NCI-H748 (cell line): ENCODE data around the gene SLC8A3.
A peak's percentile ranks its signal among the peaks of the same experiment; 100 is the strongest.

Experiments used
- DNase-seq: peaks from one replicate; lab custom pipeline; 2025; ENCODE audit not compliant: unreplicated experiment; lab: John Stamatoyannopoulos, UW

Gene SLC8A3

DNA sequence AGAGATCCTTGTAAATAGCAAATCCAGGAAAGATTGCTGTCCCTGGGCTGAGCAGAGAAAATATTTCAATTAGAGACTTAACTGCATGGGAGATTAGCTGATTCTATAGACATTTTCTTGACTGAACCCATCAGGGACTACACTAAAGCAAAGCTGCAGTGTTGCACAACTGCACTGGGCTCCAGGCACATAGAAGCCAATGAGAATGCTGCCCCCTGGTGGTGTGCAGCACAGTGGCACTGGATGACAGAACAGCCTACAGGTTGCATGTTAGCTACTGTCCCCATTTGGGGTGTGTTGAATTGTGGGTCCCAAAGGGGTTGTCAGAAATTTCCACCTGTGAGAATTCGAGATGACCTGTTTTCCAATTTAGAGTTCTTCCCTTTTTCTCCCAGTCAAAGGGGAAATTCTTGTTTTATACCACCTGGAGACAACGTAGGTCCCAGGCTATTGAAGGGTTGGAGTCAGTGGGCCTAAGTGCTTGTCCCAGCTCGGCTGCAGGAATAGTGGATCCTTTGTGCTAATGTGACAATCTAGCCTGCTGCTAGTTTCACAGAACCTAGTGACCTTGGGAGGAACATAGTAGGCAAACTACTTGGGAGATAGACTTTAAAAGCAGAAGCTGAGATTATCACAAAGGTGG is 114.7 kb downstream of the SLC8A3 start:
- DNase-seq, result peak; percentile 58

DNA sequence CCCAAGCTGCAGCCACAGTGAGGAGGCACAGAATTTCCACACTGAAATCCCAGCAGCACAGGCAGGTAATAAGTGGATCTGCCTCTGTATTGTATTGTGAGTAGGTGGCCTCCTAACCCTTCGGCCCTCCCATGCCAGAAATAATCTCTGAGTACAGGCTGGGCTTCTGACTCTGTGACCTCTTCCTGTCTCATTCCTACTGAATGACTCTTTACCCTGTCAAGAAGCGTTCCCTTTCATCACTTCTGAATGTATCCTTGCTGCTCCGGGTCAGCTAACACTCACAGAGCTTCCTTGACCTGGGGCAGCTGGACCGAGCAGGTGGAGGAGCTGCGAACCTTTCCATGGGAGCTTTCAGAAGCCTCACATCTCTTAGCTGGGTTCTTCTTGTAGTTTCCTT is 119.6 kb downstream of the SLC8A3 start:
- DNase-seq, result no peak

DNA sequence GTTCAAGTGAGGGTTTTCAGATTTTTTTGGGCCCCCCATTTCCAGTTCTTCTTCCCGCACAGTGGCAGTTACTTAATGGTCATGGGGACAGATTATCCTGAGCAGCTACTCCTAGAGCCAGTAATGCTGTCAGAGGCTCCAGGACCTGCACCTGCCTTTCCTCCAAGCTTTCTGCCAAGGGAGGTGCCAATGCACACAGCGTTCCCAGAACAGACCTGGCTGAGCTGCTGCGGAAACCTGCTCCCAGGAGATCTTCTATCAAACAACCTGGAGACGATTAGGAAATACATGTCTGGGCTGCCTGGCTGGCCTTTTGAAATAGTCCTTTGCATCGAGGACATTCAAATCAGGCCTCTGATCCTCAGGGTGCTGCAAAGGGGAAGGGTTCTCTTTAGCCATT is 120.9 kb downstream of the SLC8A3 start:
- DNase-seq, result no peak

DNA sequence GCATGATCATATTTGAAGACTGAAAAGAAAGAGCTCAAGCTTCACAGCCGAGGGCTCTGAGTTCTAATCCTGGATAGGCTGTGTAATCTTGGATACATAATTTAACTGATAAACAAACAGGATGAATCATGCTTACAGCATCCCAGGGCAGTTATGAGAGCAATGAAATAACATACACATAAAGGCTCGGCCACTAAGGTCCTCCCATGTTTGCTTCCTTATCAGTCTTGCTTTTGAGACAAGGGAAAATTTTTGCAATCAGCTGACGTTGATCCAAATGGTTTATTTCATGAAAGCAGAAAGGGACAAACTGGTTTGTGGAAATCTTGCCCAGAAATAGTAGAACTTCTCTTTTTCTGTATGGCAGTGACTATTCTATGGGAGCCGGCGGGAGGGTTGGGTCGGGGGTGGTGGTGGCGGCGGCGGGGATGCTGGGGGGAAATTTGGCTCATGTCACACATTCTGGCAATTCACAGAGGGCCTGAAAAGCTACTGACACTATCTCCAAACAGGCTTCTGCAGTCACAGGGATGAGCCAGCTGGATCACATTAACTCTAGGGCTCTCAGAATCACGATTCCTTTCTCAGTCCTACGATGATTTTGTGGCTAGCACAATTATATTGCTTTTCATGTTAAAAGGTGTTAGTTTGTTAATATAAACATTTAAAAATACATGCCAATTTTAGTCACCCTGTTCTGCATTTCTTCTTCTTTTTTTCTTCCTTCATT is 124.5 kb downstream of the SLC8A3 start:
- DNase-seq, result no peak

DNA sequence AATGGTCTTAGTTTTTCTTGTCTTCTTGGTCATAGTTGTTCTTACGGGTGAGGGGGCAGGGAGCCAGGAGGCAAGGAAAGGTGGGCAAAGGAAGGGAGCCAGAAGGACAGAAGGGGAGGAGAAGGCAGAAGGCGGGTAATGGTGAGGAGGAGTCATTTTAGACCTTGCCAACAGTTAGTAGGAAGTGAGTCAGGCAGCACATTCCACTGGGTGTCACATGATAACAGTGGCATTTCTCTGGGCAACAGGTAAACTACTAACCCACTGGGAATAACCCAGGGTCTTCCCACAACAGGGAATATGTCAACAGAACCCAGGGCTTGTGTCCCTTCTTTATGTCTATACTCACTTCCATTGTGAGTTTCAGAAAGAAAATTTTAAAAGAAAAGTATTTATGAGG is 127.6 kb downstream of the SLC8A3 start:
- DNase-seq, result no peak

DNA sequence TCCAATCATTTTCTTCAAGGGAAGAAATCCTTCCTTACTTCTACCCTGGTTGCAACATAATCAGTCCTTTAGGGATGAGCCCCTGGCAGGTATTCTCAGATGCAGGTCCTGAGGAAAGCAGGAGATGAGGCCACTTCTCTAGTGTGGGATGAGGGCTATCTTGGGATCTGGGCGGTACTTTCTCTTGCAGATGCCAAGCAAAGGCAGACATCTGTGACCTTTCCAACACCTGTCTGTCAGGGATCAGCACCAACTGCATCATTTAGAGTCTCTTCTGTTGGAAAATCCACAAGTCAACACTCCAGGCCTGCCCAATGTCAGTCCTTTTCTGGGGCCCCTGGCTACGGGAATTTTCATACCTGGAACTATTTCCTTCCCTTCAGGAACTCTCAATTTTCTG is 129.2 kb downstream of the SLC8A3 start:
- no peak for DNase-seq

DNA sequence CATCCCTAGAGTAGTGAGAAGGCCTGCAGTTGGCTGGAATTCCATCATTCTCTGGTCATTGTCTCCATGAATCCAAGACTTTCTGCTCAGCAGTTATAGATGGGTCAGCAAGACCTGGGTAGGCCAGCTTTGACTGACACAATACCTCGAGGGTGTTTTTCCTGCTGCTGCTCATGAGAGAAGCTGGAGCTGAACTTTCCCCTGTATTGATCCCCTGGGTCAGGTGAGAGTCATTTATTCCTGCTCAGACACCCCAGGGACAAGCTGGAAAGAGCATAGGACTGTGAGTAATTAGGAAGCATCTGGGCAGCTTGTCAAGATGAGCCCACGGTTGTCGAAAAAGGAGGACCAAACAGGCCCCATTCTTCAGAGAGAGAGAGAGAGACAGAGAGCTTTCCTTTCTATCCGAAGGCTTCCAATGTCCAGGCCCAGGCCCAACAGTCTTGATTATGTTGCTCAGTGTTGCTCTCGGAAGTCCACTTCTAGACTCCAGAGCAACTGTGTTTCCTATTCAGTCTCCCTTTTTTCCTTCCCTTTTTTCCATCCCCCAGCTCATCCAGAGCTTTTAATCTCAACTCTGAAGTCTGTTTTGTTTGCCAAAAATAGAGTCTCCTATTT is 131.1 kb downstream of the SLC8A3 start:
- DNase-seq, result no peak

DNA sequence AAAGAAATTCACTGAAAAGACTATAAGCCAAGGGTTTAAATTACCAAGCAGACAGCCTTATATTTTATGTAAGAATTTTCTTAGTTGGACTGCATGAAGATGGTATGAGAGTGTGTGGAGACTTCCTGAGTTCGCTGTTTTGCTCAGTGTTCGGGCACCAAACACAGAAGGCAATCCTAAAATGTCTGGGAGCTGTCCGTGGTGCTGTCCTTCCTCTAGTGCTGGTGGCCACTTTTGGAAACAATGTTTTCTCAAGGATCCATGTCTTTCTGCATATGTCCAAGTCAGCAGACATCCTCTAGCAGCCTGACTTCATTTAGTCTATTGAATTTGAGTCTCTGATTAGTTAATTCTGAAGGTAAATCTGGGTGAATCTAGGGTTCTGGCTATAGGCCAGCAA is 135.8 kb downstream of the SLC8A3 start:
- no peak for DNase-seq

DNA sequence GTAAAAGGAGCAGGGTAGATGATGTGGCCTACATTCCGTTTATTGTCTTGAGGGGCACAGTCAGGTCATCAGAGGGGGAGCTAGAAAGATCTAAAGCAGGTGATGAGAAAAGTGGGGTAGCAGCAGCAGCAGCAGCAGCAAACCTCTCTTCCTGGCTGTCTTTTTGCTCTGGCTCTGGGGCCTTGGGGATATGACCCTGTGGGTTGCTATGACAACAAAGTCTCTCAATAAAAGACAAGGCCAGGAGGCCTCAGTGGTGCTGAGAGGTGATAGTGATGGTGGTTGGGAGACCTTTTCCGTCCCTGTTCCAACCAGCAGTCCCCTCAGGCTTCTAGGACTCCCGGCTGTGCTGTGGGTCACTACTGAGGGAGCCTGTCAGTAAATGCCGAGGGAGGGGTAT is 138.6 kb downstream of the SLC8A3 start:
- peak; percentile 10 for DNase-seq

DNA sequence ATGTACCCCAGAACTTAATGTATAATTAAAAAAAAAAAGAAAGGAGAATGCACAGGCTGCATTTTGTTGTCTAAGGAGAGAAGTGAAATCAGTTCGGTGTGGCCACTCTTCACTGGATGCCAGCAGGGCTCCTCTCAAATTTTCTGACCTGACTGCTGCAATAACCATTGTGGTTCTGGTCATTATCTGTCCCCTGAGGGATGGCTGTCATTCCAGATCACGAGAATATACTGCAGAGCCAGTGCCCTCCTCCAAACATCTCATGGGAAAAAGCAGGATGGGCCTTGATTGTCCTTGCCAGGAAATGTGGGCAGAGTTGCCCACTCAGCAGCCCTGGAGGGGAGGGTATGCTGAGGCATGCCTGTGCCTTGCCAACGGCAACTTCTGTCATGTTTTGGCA is 139.1 kb downstream of the SLC8A3 start:
- no peak for DNase-seq

DNA sequence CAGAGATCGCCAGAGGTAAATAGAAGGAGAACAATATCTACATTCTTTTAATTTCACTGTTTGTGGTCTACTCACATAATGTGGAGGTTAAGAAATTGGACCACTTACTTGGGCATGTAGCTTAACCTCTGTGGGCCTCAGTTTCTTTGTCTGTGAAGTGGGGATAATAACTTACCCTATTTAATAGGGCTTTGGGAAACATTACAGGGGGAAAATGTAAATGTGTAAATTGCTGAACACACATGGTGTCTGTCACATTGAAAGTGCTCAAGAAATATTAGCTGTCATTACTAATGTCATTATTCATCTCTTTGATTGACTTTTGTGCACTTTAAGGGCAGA is 140.5 kb downstream of the SLC8A3 start:
- no peak for DNase-seq

DNA sequence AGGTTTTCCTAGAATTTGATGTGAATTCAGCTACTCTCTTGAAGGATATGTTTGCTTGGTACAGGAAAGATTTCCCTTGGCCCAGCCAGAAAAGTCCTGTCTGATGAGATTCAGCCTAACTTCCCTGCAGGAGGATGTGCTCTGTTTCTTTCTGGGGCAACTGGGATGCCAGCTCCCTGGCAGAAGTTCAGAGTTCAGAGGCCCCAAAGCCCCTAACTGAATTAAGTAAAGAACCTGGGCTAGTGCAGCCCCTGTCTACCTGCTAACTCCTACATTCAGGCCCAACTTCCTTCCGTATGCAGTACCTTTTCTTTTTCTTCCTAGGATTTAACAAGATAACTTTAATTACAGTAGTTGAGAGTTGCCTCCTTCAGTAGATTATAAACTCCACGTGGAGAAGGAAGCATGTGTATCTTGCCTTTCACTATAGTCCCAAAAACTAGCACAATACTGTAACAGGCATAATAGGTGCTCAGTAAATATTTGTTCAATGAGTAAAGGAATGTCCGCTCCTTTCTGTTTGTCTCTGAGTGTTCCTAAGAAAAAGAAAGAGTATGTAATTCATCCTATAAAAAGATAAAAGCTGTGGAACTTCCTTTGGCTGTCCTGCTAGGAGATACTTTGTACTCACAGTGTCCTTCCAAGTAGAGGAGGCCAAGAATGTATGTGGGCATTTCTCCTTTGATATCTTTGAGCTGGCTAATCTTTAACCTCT is 141.0 kb downstream of the SLC8A3 start:
- DNase-seq, result no peak

DNA sequence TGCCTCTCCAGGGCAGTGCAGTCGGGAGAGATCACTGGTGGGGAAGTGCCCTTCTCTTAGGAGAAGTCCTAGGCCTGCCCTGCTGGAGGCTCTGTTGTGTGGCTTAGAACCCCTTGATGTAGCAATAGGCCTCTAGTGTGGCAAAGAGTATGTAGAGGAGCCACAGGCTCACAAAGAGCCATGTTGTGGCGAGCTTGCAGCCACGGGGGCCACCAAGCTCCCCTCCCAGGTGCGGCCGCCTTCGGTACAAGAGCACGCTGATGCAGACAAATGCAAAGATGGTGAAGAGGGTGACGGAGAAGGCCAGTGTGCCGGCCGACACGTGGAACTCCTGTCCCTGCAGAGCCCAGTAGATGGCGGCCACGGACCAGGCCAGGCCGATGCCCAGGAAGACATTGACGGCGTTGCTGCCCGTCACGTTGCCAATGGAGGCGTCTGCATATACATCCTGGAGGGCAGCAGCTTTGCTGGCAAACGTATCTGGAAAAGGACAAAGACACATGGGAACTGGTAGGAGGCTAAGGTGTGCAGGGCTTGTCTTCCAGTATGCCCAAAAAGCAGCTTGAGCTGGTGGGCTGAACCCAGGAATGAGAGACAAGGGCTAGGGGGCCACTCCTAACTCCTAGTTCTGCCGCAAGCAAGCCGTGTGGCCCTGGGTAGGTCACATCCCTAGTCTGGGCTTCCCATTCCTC is 142.8 kb downstream of the SLC8A3 start:
- peak; percentile 85 for DNase-seq

DNA sequence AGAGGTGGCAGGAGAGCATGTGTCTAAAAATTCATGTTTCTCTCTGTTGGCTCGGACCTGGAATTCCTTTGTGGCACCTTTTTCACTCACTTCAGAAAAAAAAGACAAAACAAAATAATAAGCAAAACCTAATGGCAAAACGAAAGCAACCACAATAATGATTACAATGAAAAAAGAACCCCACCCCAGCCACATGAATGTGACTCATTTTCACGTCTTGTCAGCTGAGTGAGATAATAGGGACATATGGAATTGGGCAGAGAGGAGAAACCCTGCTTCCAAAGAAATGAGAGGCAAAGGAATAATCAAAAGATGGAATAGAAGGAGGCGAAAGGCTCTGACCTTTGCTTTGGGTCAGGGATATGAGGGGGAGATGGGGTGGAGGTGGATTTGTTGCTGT is 143.4 kb downstream of the SLC8A3 start:
- DNase-seq, result no peak

DNA sequence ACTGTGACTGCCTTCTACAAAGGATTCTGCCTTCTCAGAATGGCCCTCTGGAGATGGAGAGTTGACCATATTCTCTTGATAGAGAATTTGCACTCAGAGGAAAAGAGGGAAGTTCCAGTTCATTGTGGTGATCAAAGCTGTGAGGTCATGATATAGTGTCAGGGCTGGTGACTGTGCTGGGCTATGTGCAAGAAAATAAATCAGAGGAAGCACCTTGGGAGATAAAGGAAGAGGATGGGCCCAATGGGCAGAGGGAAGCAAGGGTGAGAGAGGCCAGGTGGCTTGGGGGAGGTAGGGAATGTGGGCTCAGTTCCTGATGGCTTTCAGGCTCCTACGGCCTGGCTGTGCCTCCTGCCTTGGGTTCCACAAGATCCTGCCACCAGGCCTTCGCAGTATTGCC is 145.8 kb downstream of the SLC8A3 start:
- no peak for DNase-seq

DNA sequence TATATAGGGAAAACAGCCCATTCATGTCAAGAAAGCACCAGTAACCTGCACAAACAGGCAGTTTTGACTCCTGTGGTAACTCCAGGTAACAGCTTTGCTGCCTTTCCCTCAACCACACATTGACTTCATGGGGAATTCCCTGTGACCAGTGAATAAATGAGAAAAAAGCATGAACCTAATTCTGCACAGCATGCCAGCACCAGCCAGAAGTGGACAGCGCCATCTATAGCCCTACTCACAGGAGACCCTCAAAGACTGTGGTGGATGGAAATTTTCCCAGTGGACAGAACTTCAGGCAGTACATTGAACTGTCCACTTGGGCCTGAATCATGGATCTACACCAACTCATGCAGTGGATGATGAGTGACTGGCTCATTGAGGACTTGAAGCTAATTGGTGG is 152.1 kb downstream of the SLC8A3 start:
- peak; percentile 20 for DNase-seq

DNA sequence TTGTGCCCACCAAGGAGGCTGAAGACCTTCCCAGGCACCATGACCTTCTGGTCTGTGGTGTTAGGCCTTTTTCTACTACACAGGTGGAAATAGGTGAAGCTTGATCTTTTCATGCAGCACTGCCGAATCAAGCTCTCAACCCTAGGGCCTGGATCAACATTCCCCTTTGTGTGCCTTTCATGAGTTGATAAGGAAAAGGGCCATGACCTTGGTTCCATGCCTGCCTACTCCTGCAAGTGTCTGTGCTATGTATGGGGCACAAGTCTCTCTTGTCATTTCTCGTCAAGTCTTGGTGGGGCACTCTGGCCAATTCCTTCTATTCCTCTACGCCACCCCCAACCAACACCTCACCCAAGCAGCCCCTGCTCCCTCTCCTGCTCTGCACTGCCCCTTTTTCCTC is 154.5 kb downstream of the SLC8A3 start:
- DNase-seq, result no peak

DNA sequence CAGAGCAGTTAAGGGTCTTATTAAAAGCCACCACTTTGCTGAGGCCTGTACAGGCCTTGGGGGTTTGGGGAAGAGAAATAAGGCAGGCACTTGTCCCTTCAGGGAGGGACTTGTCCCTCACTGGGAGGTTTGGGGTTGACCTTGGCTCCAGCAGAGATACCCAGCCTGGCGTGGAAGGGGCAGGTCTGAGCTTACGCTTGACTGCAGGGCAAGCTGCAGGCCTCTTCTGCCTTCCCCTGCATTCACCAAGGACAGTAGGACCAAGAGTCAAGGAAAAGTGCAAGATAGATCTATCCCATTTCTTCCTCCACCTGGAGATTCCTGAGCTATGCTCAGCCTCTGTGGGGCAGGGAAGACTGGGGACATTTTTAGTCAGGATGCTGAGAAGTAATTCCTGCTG is 155.2 kb downstream of the SLC8A3 start:
- DNase-seq, result no peak

DNA sequence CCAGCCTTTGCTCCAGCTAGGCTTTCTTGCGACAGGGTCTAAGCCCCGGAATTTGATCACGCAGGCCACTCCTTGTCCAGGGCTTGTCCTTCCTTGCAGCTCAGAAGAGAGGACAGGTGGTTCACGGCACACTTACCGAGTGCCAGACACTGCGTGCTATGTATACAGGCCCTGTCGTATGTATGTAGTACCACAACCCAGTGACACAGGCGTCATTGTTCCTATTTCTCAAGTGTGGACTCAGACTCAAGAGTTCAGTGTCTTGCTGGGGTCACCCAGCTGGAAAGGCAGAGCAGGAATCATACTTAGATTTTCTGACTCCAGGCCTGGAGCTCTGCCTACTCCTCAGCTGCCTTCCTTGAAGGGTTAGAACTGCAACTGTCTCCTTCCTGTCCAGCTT is 155.6 kb downstream of the SLC8A3 start:
- DNase-seq, result no peak

DNA sequence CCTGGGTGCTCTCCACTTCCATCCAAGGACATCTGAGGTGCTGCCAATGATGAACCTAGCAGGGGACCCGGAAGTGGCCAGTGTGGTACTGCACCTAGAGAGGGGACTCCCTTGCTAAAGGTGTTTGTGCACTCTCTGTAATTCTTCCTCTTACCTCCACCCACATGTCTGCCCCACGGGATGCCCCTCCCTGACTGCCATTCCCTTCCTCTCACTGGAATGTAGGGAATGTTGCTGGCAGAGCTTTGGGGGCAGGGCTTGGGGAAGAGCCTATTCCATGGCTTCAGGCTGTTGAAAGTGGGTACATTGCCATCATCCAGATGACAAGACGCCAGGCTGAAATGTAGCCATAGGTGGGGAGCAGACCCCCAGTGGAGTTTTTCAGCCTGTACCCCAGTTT is 156.3 kb downstream of the SLC8A3 start:
- no peak for DNase-seq

DNA sequence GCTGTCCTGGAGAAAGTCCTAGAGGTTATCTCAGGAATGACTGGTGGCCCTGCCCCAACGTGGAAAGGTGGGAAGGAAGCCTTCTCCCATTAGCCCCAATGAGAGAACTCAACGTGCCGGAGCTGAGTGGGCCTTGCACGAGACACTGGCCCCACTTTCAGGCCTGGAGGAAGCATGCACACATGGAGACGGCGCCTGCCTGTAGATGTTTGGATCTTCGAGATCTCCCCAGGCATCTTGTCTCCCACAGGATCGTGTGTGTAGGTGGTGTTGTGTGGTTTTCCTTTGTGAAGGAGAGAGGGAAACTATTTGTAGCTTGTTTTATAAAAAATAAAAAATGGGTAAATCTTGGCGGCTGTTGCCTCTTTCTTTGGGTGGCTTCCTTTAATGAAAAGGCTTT is 156.7 kb downstream of the SLC8A3 start:
- DNase-seq, result no peak
